Astrocyte of the spinal cord (primary cell): ENCODE results near the gene SPTBN5.

Source experiments
- DNase-seq: peaks from one replicate; pipeline ENCODE4 v3.0.0; 2011; ENCODE audit warnings: low read depth, low spot score
- H3K4me3 ChIP-seq: 2 replicates; pipeline ENCODE4 v1.5.1; 2011; ENCODE audit warnings: low read depth, mild to moderate bottlenecking, low read length, moderate library complexity
- CTCF ChIP-seq: IDR thresholded peaks from 2 replicates; pipeline ENCODE4 v1.5.1; 2012; ENCODE audit warnings: low read depth, mild to moderate bottlenecking, low read length, inconsistent platforms
- in situ Hi-C: cut with HindIII; loops from 2 replicates; pipeline ENCODE4 v1.10.0; 2017; ENCODE audit warnings: low sequenced_read_pairs

The SPTBN5 gene

DNA sequence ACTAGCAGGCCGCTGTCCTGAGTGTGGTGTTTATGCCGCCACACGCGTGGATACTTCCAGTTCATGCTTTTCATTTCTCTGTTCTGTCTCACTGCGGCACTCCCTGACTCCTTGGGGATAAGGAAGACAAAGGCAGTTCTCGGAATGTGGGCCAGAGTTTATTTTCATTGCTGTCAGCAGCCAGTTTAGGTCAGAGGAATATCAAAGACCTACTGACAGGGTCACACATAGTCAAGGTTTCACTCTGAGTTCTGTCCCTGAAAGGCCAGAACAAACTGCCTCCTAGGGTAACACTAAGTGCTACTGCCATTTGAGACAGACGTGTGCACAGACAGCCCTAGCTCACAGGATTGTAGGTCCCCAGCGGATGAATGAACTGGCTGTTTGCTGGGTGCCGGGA is 27.3 kb upstream of the SPTBN5 start:
- no peak overlapping the region for H3K4me3 ChIP-seq
- no peak for DNase-seq
- no peak for TF ChIP-seq CTCF
- in situ Hi-C loops, result no loop called here

GRCh38 chr15:41919954-41920538 is 26.2 kb upstream of the SPTBN5 start:
- DNase-seq, result peak; percentile 94
- H3K4me3 ChIP-seq, result no peak overlapping the region
- in situ Hi-C loops, result no loop called here
- TF ChIP-seq CTCF, result no peak

- DNase-seq, result no peak
- no peak for TF ChIP-seq CTCF
- no peak overlapping the region for H3K4me3 ChIP-seq
- in situ Hi-C loops, result no loop called here
These were observed 25.5 kb upstream of the SPTBN5 start for GRCh38 chr15:41919201-41919820.

DNA sequence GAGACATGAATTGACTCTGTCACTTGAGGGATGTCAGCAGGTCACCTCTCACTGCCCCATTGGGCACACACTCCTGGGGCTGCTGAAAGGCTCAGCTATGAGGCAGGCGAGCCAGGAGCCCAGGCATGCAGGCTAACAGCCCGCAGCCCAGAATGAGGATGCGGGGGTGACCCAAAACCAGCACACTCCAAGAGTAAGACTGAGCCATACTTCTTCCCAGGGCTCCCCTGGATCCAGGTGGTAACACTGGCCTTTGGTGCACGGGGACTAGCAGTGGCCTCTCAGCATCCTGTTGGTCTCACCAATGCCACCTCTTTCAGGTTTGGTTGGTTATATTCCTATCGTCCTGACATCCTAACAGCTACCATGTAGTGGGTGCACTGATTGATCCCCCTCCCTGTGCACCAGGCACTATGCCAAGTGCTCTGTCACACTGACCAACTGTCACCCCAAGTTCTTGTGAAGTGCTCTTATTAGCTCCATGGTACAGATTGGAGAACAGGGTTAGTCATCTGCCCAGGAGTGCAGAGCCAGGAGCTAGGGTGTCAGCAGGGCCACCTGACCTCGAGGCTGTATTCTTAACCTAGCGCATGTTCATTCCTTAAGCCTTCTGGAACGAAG is 24.8 kb upstream of the SPTBN5 start:
- in situ Hi-C loops, result no loop called here
- no peak for TF ChIP-seq CTCF
- no peak for DNase-seq
- H3K4me3 ChIP-seq, result no peak overlapping the region

DNA sequence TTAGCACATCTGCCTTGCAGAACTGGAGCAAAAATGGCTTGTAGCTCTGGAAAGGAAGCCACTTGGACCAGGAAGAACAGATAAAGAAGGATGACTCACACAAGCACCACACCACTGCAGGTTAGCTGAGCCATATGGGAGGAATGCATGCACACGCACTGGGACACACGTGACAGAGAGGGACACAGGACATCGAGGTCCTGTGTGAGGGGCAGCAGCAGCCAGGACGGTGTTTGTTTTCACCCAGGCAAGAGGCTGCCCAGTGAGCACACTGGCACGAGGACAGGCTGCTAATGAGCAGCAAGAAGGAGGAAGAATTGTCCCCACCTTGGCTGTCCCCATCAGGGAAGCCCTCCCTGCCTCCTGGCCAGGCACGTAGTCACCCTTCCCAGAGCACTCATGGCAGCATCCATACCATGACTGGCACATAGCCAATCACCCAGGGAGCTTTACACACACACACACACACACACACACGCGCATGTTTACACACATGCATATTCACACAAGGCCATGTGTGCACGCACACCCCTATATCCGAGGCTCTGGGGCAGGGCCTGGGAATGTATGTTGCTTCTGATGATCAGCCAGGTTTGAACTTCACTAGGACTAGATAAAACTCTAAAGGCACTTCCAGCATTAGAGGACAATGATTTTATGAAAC is 24.0 kb upstream of the SPTBN5 start:
- DNase-seq, result peak; percentile 65
- no peak for TF ChIP-seq CTCF
- in situ Hi-C loops, result no loop called here
- H3K4me3 ChIP-seq, result no peak overlapping the region

DNA sequence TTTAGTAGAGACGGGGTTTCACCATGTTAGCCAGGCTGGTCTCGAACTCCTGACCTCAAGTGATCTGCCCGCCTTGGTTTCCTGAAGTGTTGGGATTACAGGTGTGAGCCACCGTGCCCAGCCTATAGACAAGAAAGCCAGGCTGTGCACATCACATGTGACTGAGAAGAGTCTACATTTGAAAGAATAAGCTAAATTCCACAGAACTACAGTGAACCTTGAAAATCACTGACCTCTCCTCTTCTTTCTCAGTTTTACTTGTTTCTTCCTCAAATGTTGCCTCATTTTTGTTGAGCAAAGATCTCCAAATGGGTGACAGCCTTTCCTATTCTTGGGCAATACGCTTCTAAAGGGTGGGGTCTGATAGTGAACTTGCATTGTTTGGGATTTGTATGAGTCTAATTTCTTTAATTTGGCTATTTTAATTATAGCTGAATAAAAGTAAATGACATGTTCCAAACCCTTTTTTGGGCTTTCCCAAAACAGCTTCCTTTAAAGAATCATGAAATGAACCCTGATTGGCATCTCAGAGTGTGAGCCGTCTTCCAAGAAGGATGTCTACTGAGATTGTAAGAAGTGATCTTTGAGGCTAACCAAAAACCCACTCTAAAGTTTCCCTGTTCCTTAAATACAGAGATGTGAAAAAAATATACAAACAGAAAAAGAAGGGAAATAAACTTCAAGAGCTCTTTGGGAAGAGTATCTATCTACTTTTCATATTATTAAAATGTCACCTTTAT is 21.6 kb upstream of the SPTBN5 start:
- no peak for DNase-seq

More for the DNA sequence above, 21.6 kb upstream of the SPTBN5 start:
- H3K4me3 ChIP-seq, result no peak overlapping the region
- in situ Hi-C loops, result no loop called here
- TF ChIP-seq CTCF, result no peak
